Adrenal gland (tissue), 12 donors: ENCODE data around the gene CORO2B. TPM values are rescaled to one million over a fixed set of nuclear protein-coding genes. Genes with fewer than 3 reads are reported as not detected.

Experiments
- DNase-seq, 7 donors: peaks; one replicate each; pipeline ENCODE4 v3.0.0-alpha.2; 2019 to 2020
- H3K27ac ChIP-seq, 5 donors: fragments of 200-600 bp; sonication (generic) in 4 of 5; 1 replicate in 3 of 5; 2 replicates in 2 of 5; pipeline versions ENCODE4 v1.5.1 to v1.8.0; 2016 to 2020; ENCODE audit warnings: mild to moderate bottlenecking in 1 of 5
- H3K27me3 ChIP-seq: fragments of 200-600 bp; 2 replicates; pipeline ENCODE4 v1.8.0; 2021
- H3K36me3 ChIP-seq, 2 donors: fragments of 200-600 bp; replicated peaks in 1 of 2; 1 replicate in 1 of 2; 2 replicates in 1 of 2; pipeline versions ENCODE4 v1.5.1 to v1.8.0; 2018 to 2022
- H3K4me1 ChIP-seq, 2 donors: fragments of 200-600 bp; replicated peaks in 1 of 2; 1 replicate in 1 of 2; 2 replicates in 1 of 2; pipeline versions ENCODE4 v1.5.1 to v1.8.0; 2018 to 2021
- H3K4me3 ChIP-seq, 4 donors: fragments of 200-600 bp; sonication (generic) in 3 of 4; one replicate each; pipeline ENCODE4 v1.5.1; 2016 to 2018
- H3K9me3 ChIP-seq, 3 donors: fragments of 200-600 bp; sonication (generic) in 1 of 3; replicated peaks in 1 of 3; 1 replicate in 2 of 3; 2 replicates in 1 of 3; pipeline versions ENCODE4 v1.5.1 to v1.8.0; 2016 to 2021
- CTCF ChIP-seq, 6 experiments: fragments of 450-650 bp in 4 of 6; fragments of 200-600 bp in 2 of 6; sonication (generic) in 1 of 6; IDR thresholded peaks; 1 replicate in 5 of 6; 2 replicates in 1 of 6; pipeline versions ENCODE4 v1.5.1 to v1.8.0; 2016 to 2021; ENCODE audit warnings: antibody characterized with exemption in 6 of 6, mild to moderate bottlenecking in 2 of 6, moderate library complexity in 1 of 6
- POLR2A ChIP-seq, 2 donors: fragments of 450-650 bp; IDR thresholded peaks; one replicate each; pipeline ENCODE4 v1.6.1; 2017; ENCODE audit warnings: antibody characterized with exemption in 2 of 2, mild to moderate bottlenecking in 2 of 2, moderate library complexity in 1 of 2
- WGBS, 4 donors: extraction: QIAGEN DNeasy Blood & Tissue Kit in 2 of 4; methylation state at CpG; one replicate each; pipeline versions ENCODE4 v1.1.5 to v1.1.7; 2013 to 2017; 5-methylcytosine and 5-hydroxymethylcytosine counted together
- intact Hi-C, 2 donors: fragments of 100-400 bp; cut with DNase I; formaldehyde crosslinking; loops; one replicate each; pipeline versions ENCODE4 v1.14.1 to v1.15.0; 2022 to 2023
- polyA plus RNA-seq, 3 donors: library from polyadenylated mRNA; stranded (reverse); fragments of 200-250 nt in 2 of 3; fragments of 350-450 nt in 1 of 3; fragmentation: Illumina TruSeq in 1 of 3; extraction: RNeasy Lipid Tissue Mini Kit (QIAGEN cat#74804) in 1 of 3; gene quantifications; one replicate each; pipeline ENCODE4 v1.2.3, GENCODE V29; 2013 to 2014
- total RNA-seq, 9 donors: library from RNA; depleted of rRNA in 4 of 9; stranded (reverse); fragments of >200 nt in 4 of 9; fragments of 120-200 nt in 1 of 9; fragmentation: NEBNext Ultra II Directional in 1 of 9; extraction: Animal tissue kit (Norgen Biotek cat#: 25700) in 1 of 9; gene quantifications; one replicate each; pipeline versions ENCODE4 v1.1.0 to v1.2.4, GENCODE V29; 2013 to 2023
- donor health status: healthy with polysubstance abuse.
- donor health status: Bipolar disorder and iron deficiency.
- donor health status: DM: yes; HTN: yes; CAD: no.
- donor health status: DM: no; HTN: no; CAD: no.
- donor health status: DM: no; HTN: no; CAD: no.
- donor health status: DM: yes; HTN: yes; CAD: no.

The CORO2B gene
- total and polyA plus RNA-seq, 12 donors: 2.8 to 8.4 (median 4.3) TPM

- Histone ChIP-seq H3K36me3 (no peaks in the 10 kb centered on the region), H3K9me3 (no peaks in the 10 kb centered on the region), H3K27ac (no peak overlapping the region), H3K4me1 (peaks cover 0 to 5% of the 10 kb centered on the region in 2 donors), H3K27me3 (no peaks in the 10 kb centered on the region), H3K4me3 (no peak overlapping the region)
- no peak for TF ChIP-seq CTCF (IDR thresholded peaks at IDR 0.05)
- no peak for TF ChIP-seq POLR2A (IDR thresholded peaks at IDR 0.05)
- DNase-seq: no peak
- intact Hi-C loops: no loop called here
- 71 to 90% (median 81%) methylated on average over 4 of the region's 4 CpGs for WGBS, 4 donors
Observed at GRCh38 chr15:68625853-68626252, 47.1 kb downstream of the CORO2B start.

GRCh38 chr15:68626283-68626682 lies 47.5 kb downstream of the CORO2B start:
- no peak for TF ChIP-seq CTCF (IDR thresholded peaks at IDR 0.05)
- no peak for TF ChIP-seq POLR2A (IDR thresholded peaks at IDR 0.05)
- H3K36me3 ChIP-seq: no peaks in the 10 kb centered on the region
- intact Hi-C loops: no loop called here
- DNase-seq: no peak
- peaks cover 0 to 1% of the 10 kb centered on the region in 2 donors for H3K4me1 ChIP-seq
- H3K27ac ChIP-seq: no peak overlapping the region
- 52 to 77% (median 65%) methylated on average over 1 to 3 of the region's 3 CpGs for WGBS, 4 donors
- no peaks in the 10 kb centered on the region for H3K27me3 ChIP-seq
- H3K4me3 ChIP-seq: no peak overlapping the region
- no peaks in the 10 kb centered on the region for H3K9me3 ChIP-seq

GRCh38 chr15:68626739-68627138 lies 47.9 kb downstream of the CORO2B start:
- DNase-seq: no peak
- WGBS, 4 donors: 73 to 81% (median 80%) methylated on average over 2 to 3 of the region's 3 CpGs

GRCh38 chr15:68627476-68627875 lies 48.7 kb downstream of the CORO2B start:
- 78 to 86% (median 84%) methylated on average over 7 of the region's 7 CpGs for WGBS, 4 donors
- Histone ChIP-seq H3K36me3 (no peaks in the 10 kb centered on the region), H3K27ac (no peak overlapping the region), H3K27me3 (no peaks in the 10 kb centered on the region), H3K9me3 (no peaks in the 10 kb centered on the region), H3K4me3 (no peak overlapping the region), H3K4me1 (no peaks in the 10 kb centered on the region)
- DNase-seq: no peak
- intact Hi-C loops: no loop called here
- TF ChIP-seq CTCF (IDR thresholded peaks at IDR 0.05): no peak
- TF ChIP-seq POLR2A (IDR thresholded peaks at IDR 0.05): no peak

More at GRCh38 chr15:68626739-68627138, 47.9 kb downstream of the CORO2B start:
- Histone ChIP-seq H3K4me3 (no peak overlapping the region), H3K9me3 (no peaks in the 10 kb centered on the region), H3K4me1 (no peaks in the 10 kb centered on the region), H3K36me3 (no peaks in the 10 kb centered on the region), H3K27ac (no peak overlapping the region), H3K27me3 (no peaks in the 10 kb centered on the region)
- intact Hi-C loops: no loop called here
- TF ChIP-seq CTCF (IDR thresholded peaks at IDR 0.05) (no peak), POLR2A (IDR thresholded peaks at IDR 0.05) (no peak)
